K562 (cell line): Measurements from ENCODE around the gene PHLDB2. TPM values are rescaled to one million over a fixed set of nuclear protein-coding genes. Genes with fewer than 3 reads are reported as not detected.

ENCODE experiments used
- ATAC-seq: fragments of 200-7000 bp; cut with Tn5 transposase; 3 replicates; pipeline ENCODE4 v1.9.1; 2020; ENCODE audit warnings: moderate library complexity
- BruUV-seq: library from RNA; stranded (reverse); fragments of 400-500 nt; replicated peaks from 2 replicates; lab custom pipeline; 2021; lab: Mats Ljungman, UMichigan
- CTCF ChIA-PET: fragments of 300-600 bp; formaldehyde crosslinking; extraction: SDS; loops from one replicate; lab custom pipeline; 2021; ENCODE audit warnings: low intra/inter-chr PET ratio; lab: Yijun Ruan, JAX
- POLR2A ChIA-PET: fragments of 300-600, 350-650 bp; sonication (Branson Sonifier 250); formaldehyde crosslinking; extraction: SDS; loops from one replicate; lab custom pipeline; 2021; ENCODE audit warnings: antibody characterized with exemption, inconsistent platforms; lab: Yijun Ruan, JAX
- DNase-seq, 4 experiments: peaks; one replicate each; pipeline versions ENCODE4 v3.0.0 to v3.0.0-alpha.2; 2011 to 2018; ENCODE audit warnings: low spot score in 3 of 4, mixed read lengths in 3 of 4; ENCODE audit errors: extremely low read depth in 1 of 4
- FAIRE-seq: peaks from 2 replicates; lab custom pipeline; 2011; peaks lifted over from hg19 to GRCh38; lab: Jason Lieb, UNC
- H2AFZ ChIP-seq: 2 replicates; pipeline ENCODE4 v1.6.0; 2011; ENCODE audit warnings: low read depth, low read length, control low read depth, inconsistent platforms
- H3K27ac ChIP-seq: fragments of 200-600 bp; 3 replicates; pipeline ENCODE4 v1.8.0; 2011; ENCODE audit warnings: low read depth, mild to moderate bottlenecking, control low read depth, inconsistent platforms, low read length, moderate library complexity, mixed read lengths; ENCODE audit errors: extremely low read depth
- H3K27me3 ChIP-seq, 2 experiments: fragments of 300-600 bp in 1 of 2; 2 replicates in 1 of 2; 3 replicates in 1 of 2; pipeline versions ENCODE4 v1.6.0 to v1.8.0; 2011; ENCODE audit warnings: inconsistent platforms in 2 of 2, low read length in 2 of 2, mild to moderate bottlenecking in 1 of 2, mixed read lengths in 1 of 2, moderate library complexity in 1 of 2; ENCODE audit not compliant: control insufficient read depth in 2 of 2, insufficient read depth in 2 of 2
- H3K36me3 ChIP-seq: fragments of 300-600 bp; 3 replicates; pipeline ENCODE4 v1.8.0; 2011; ENCODE audit warnings: mild to moderate bottlenecking, low read length, inconsistent platforms; ENCODE audit not compliant: control insufficient read depth, insufficient read depth
- H3K4me1 ChIP-seq, 2 experiments: fragments of 200-600 bp in 1 of 2; replicated peaks in 1 of 2; 2 replicates in 1 of 2; 3 replicates in 1 of 2; pipeline versions ENCODE4 v1.5.1 to v1.8.0; 2011; ENCODE audit warnings: inconsistent platforms in 2 of 2, low read length in 2 of 2, mild to moderate bottlenecking in 1 of 2, mixed read lengths in 1 of 2, moderate library complexity in 1 of 2; ENCODE audit not compliant: control insufficient read depth in 2 of 2, insufficient read depth in 2 of 2
- H3K4me2 ChIP-seq: 2 replicates; pipeline ENCODE4 v1.6.1; 2011; ENCODE audit warnings: low read length, control low read depth, inconsistent platforms, mixed read lengths; ENCODE audit not compliant: insufficient read depth
- H3K4me3 ChIP-seq: fragments of 200-600 bp; sonication (generic), shearing (Covaris generic); 2 replicates; pipeline ENCODE4 v1.5.1; 2016; ENCODE audit warnings: control low read depth, inconsistent platforms
- H3K79me2 ChIP-seq: fragments of 200-600 bp; 3 replicates; pipeline ENCODE4 v1.8.0; 2011; ENCODE audit warnings: low read length, inconsistent platforms; ENCODE audit not compliant: control insufficient read depth, insufficient read depth
- H3K9ac ChIP-seq, 2 experiments: 2 replicates each; pipeline versions ENCODE4 v1.6.0 to v1.6.1; 2011; ENCODE audit warnings: low read depth in 2 of 2, low read length in 2 of 2, control low read depth in 1 of 2, inconsistent platforms in 1 of 2, mild to moderate bottlenecking in 1 of 2, mixed read lengths in 1 of 2; ENCODE audit not compliant: insufficient read depth in 1 of 2
- H3K9me1 ChIP-seq: one replicate; pipeline ENCODE4 v1.6.0; 2011; ENCODE audit warnings: inconsistent platforms, mild to moderate bottlenecking, low read length, moderate library complexity; ENCODE audit not compliant: control insufficient read depth, insufficient read depth
- H3K9me3 ChIP-seq: replicated peaks from 2 replicates; pipeline ENCODE4 v1.5.1; 2011; ENCODE audit warnings: low read depth, low read length, inconsistent platforms; ENCODE audit not compliant: control insufficient read depth, insufficient read depth
- H4K20me1 ChIP-seq: replicated peaks from 2 replicates; pipeline ENCODE4 v1.6.1; 2011; ENCODE audit warnings: low read length, inconsistent platforms, mixed read lengths; ENCODE audit not compliant: control insufficient read depth, insufficient read depth
- BMI1 ChIP-seq: fragments of 150-350 bp; IDR thresholded peaks from 2 replicates; pipeline ENCODE4 v1.6.1; 2014; ENCODE audit warnings: low read length
- CXXC5 ChIP-seq: fragments of 250-450 bp; sonication (Bioruptor Pico); IDR thresholded peaks from 2 replicates; pipeline ENCODE4 v1.8.0; 2022; ENCODE audit warnings: inconsistent platforms, mild to moderate bottlenecking, moderate library complexity
- ELK1 ChIP-seq: sonication (generic); formaldehyde crosslinking; IDR thresholded peaks from 2 replicates; pipeline ENCODE4 v1.8.1; 2022; ENCODE audit warnings: missing genetic modification reagents
- GTF2F1 ChIP-seq: IDR thresholded peaks from 2 replicates; pipeline ENCODE4 v1.6.1; 2011; ENCODE audit warnings: low read depth, low read length, improper control_type of control experiment
- HNRNPLL ChIP-seq: fragments of 200-400 bp; formaldehyde crosslinking; IDR thresholded peaks from 2 replicates; pipeline ENCODE4 v1.6.1; 2017; ENCODE audit warnings: low read length, low read depth, mild to moderate bottlenecking; ENCODE audit not compliant: poor library complexity, severe bottlenecking
- NBN ChIP-seq: fragments of 450-650 bp; IDR thresholded peaks from 2 replicates; pipeline ENCODE4 v1.6.1; 2016; ENCODE audit warnings: low read depth, mild to moderate bottlenecking
- RBM25 ChIP-seq: fragments of 200-400 bp; formaldehyde crosslinking; IDR thresholded peaks from 2 replicates; pipeline ENCODE4 v1.6.1; 2018; ENCODE audit warnings: low read length, low read depth, moderate library complexity; ENCODE audit not compliant: severe bottlenecking
- RUNX1 ChIP-seq: sonication (generic); IDR thresholded peaks from 2 replicates; pipeline ENCODE4 v1.6.1; 2016; ENCODE audit warnings: antibody characterized with exemption, low read depth
- ZNF184 ChIP-seq: sonication (generic); formaldehyde crosslinking; IDR thresholded peaks from 2 replicates; pipeline ENCODE4 v1.5.0; 2020; ENCODE audit warnings: missing genetic modification reagents
- WGBS: fragments of 100-300 bp; shearing (Covaris generic); methylation state at CpG from one replicate; pipeline ENCODE4 v1.1.6; 2016; ENCODE audit warnings: low coverage, mixed read lengths; ENCODE audit not compliant: insufficient coverage; ENCODE audit errors: missing lambda C conversion rate; 5-methylcytosine and 5-hydroxymethylcytosine counted together
- in situ Hi-C: fragments of 300-500 bp; cut with MboI; formaldehyde crosslinking; loops from 4 replicates; pipeline ENCODE4 v1.15.0; 2018; ENCODE audit warnings: inconsistent platforms, mixed read lengths
- intact Hi-C: fragments of 100-400 bp; cut with micrococcal nuclease; formaldehyde crosslinking; loops from 2 replicates; pipeline ENCODE4 v1.14.2; 2022
- polyA plus RNA-seq, 8 experiments: library from polyadenylated mRNA; depleted of rRNA in 4 of 8; stranded (reverse) in 5 of 8; unstranded in 3 of 8; fragments of >200 nt; fragmentation: Nextera tagmentation in 2 of 8; fragmentation: Illumina TruSeq in 1 of 8; extraction: Ambion mirVana in 2 of 8; extraction: Trizol in 1 of 8; gene quantifications; 2 replicates each; pipeline versions ENCODE4 v1.2.1 to v1.2.3, GENCODE V29; 2011 to 2014; ENCODE audit warnings: inconsistent platforms in 1 of 8, missing spikeins in 1 of 8
- total RNA-seq, 7 experiments: library from RNA; depleted of rRNA in 6 of 7; stranded (reverse); fragments of >200 nt in 6 of 7; fragmentation: Illumina TruSeq in 2 of 7; extraction: Trizol in 2 of 7; gene quantifications; 2 replicates each; pipeline versions ENCODE4 v1.2.1 to v1.2.3, GENCODE V29; 2011 to 2021; ENCODE audit warnings: low replicate concordance in 1 of 7
- TF ChIP-seq, protein P1 (sequence below): fragments of 250-450 bp; sonication (Bioruptor Pico); IDR thresholded peaks from 2 replicates; pipeline ENCODE4 v1.8.0; 2021; ENCODE audit warnings: mild to moderate bottlenecking, moderate library complexity

Gene PHLDB2
- total and polyA plus RNA-seq, 9 of the 15 experiments (the other 6 are each of a cell fraction or from before 2014, with no cell fraction given): 0.04 TPM; not detected in 8

DNA sequence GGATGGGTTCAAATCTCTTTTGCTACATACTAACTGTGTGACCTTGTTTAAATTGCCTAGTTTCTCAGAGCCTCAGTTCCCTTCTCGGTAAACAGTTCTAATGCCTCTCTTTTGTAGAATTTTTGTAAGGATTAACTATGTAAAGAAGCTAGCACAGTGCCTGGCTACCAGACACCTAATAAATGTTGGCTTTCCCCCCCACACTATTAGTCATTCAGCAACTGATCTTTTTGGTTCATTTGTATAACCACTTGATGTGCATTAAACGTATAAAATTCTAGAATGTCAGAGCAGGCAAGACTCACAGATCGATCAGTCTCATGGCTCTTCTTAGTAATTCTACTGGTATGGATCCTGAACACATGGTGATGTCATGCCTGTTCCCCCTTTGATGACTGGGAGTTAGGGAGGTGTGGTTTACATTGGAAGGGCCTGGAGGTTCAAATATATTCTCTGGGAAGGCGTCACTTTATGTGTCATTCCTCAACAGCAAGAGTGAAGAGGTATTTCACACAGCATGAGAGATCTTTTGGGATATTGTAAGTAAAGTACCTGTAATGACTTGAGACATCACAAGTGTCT, 146.1 kb downstream of the PHLDB2 start (continued):
- no peak for TF ChIP-seq ELK1 (CRISPR knock-in tag)
- TF ChIP-seq BMI1: no peak
- TF ChIP-seq, protein P1, sequence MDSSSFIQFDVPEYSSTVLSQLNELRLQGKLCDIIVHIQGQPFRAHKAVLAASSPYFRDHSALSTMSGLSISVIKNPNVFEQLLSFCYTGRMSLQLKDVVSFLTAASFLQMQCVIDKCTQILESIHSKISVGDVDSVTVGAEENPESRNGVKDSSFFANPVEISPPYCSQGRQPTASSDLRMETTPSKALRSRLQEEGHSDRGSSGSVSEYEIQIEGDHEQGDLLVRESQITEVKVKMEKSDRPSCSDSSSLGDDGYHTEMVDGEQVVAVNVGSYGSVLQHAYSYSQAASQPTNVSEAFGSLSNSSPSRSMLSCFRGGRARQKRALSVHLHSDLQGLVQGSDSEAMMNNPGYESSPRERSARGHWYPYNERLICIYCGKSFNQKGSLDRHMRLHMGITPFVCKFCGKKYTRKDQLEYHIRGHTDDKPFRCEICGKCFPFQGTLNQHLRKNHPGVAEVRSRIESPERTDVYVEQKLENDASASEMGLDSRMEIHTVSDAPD: no peak
- no peak for TF ChIP-seq GTF2F1
- no peak for TF ChIP-seq HNRNPLL

GRCh38 chr3:112007633-112008032, 148.6 kb downstream of the PHLDB2 start:
- no peak overlapping the region for H3K4me3 ChIP-seq
- in situ Hi-C loops: no loop called here
- FAIRE-seq (no peak), DNase-seq (no peak), ATAC-seq (no peak)
- no TSS peak for BruUV-seq
- H3K4me2 ChIP-seq: no peak overlapping the region
- no peaks in the 10 kb centered on the region for H3K9me1 ChIP-seq
- H3K4me1 ChIP-seq: no peaks in the 10 kb centered on the region
- TF ChIP-seq ZNF184 (CRISPR knock-in tag) (no peak), NBN (no peak), RBM25 (no peak), RUNX1 (no peak), CXXC5 (CRISPR knock-in tag) (no peak)
- H4K20me1 ChIP-seq: no peaks in the 10 kb centered on the region
- H2AFZ ChIP-seq: no peak overlapping the region
- intact Hi-C loops: no loop called here
- POLR2A ChIA-PET: no interaction called here
- 0% methylated on average over 1 of the region's 1 CpG for WGBS
- H3K27ac ChIP-seq: no peak overlapping the region
- H3K36me3 ChIP-seq: no peaks in the 10 kb centered on the region
- H3K9me3 ChIP-seq: no peaks in the 10 kb centered on the region
- no peaks in the 10 kb centered on the region for H3K27me3 ChIP-seq
- CTCF ChIA-PET: no interaction called here
- H3K9ac ChIP-seq: no peak overlapping the region
- H3K79me2 ChIP-seq: no peaks in the 10 kb centered on the region
